Endothelial cell of umbilical vein (primary cell): ENCODE measurements around the gene PTPRD.

Experiments
- CTCF ChIP-seq, 2 donors: IDR thresholded peaks; 1 replicate in 1 of 2; 2 replicates in 1 of 2; pipeline ENCODE4 v1.5.1; 2011; ENCODE audit warnings: low read length in 2 of 2, mild to moderate bottlenecking in 2 of 2, moderate library complexity in 2 of 2, control low read depth in 1 of 2, inconsistent platforms in 1 of 2, low read depth in 1 of 2; ENCODE audit not compliant: insufficient read depth in 1 of 2; ENCODE audit errors: extremely low read depth in 1 of 2
- FOS ChIP-seq: IDR thresholded peaks from 2 replicates; pipeline ENCODE4 v1.6.1; 2011; ENCODE audit warnings: mild to moderate bottlenecking, low read length, moderate library complexity, borderline replicate concordance; ENCODE audit not compliant: insufficient read depth
- GATA2 ChIP-seq: IDR thresholded peaks from 2 replicates; pipeline ENCODE4 v1.7.0; 2011; ENCODE audit warnings: low read depth, mild to moderate bottlenecking, moderate library complexity, mixed read lengths, low read length; ENCODE audit not compliant: insufficient read length, insufficient read depth
- JUN ChIP-seq: IDR thresholded peaks from 2 replicates; pipeline ENCODE4 v1.6.1; 2011; ENCODE audit warnings: borderline replicate concordance, low read depth; ENCODE audit not compliant: insufficient read length, insufficient read depth
- MYC ChIP-seq: IDR thresholded peaks from one replicate; pipeline ENCODE4 v1.6.1; 2011; ENCODE audit warnings: mild to moderate bottlenecking, low read depth, low read length
- POLR2AphosphoS5 ChIP-seq: IDR thresholded peaks from 2 replicates; pipeline ENCODE4 v1.6.1; 2012; ENCODE audit warnings: low read depth, mild to moderate bottlenecking, control low read depth, low read length, moderate library complexity; ENCODE audit not compliant: insufficient read depth

DNA sequence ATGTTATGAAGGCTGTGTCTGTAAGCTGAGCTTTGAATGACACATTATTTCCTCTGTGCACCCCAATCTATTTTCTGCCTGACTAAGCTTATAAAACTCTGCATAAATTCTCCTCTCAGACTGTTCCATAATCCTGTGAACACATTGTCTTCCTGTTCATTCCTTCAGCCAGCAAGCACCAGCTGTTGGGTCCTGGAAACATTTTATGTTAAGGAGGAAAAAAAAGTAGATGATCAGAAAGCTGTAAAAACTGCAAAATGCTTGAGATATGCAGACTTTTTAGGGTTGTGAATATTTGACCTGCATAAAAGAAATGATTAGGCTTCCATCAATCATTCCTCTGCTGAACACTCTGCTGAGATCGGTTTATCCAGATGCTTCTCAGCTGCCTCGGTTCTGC lies 1567.2 kb downstream of the PTPRD start:
- TF ChIP-seq CTCF (IDR thresholded peaks at IDR 0.05; ENCODE audit: extremely low read depth in 1 of 2, insufficient read depth in 1 of 2, low read depth in 1 of 2, low read length in 2 of 2) (no peak), GATA2 (no peak), FOS (no peak), MYC (no peak), JUN (no peak), POLR2AphosphoS5 (no peak)
